HG03575 (cell line): ENCODE measurements around the gene CHCHD3.

Source experiments
- ATAC-seq: cut with Tn5 transposase; IDR thresholded peaks from one replicate; pipeline ENCODE4 v1.9.1; 2021; ENCODE audit not compliant: unreplicated experiment, insufficient number of reproducible peaks, low FRiP score; ENCODE audit errors: extremely low read depth

CHCHD3 gene

GRCh38 chr7:133081599-133082389, at the start of gene CHCHD3:
TSS of gene CHCHD3 (minus strand) at chr7:133082090. CDS start at chr7:133081937, 153 bp downstream.
- ATAC-seq, result peak; percentile 97

GRCh38 chr7:133130166-133130565, 48.3 kb upstream of the CHCHD3 start:
- no peak for ATAC-seq

DNA sequence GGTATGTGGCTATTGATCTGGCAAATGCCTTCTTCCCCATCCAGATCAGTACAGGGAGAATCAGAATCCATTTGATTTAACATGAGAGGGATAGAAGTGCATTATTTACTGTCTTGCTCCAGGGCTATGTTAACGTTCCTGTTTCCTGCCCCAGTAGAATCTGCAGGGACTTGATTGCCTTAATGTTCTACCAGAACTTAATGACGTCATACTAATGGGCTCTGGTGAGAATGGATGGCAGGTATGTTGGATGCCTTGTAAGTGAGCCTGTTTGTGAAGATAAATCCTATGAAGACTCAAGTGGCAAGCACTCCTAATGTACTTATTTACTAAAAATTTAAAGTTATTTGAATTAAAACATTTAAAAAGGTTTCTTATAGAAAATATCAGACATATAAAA, 44.5 kb upstream of the CHCHD3 start:
- no peak for ATAC-seq

DNA sequence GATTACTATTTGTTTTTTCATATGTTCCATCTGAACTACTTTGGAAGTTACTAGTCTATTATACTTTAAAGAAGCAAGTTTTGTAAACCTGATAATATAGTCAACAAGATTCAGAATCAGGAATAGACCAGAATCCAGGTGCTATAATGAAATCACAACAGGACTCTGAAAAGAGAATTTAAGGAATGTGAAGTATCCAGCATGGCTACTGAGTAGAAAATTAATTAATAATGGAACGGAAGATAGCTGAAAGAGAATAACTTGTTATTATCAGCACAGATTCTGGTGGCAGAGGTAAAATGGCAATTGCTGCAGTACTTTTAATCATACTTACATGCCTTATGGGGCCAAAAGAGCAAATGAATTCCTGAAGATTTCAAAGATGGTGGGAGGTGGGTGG, 43.1 kb upstream of the CHCHD3 start:
- no peak for ATAC-seq

GRCh38 chr7:133121175-133121844, 39.4 kb upstream of the CHCHD3 start:
- no peak for ATAC-seq

DNA sequence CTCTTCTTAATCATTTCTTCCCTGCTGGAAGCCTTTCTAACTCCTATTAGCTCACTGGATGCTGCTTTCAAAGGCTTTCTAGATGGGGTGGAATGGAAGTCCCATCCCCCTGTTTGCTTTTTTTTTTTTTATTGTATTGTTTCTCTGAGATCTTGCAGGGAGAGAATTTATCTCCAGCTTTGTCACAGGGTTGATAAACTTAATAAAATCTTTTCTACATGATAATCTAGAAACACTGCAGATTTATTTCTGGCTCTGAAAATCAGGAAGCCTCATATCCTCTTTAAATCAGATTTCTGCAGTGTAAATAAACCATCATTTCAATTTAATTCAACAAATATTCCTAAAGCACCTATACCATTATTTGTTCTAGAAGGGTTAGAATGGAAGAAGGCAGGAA, 37.2 kb upstream of the CHCHD3 start:
- no peak for ATAC-seq

- ATAC-seq, result no peak
Observed at GRCh38 chr7:133118261-133118660, 36.4 kb upstream of the CHCHD3 start.

DNA sequence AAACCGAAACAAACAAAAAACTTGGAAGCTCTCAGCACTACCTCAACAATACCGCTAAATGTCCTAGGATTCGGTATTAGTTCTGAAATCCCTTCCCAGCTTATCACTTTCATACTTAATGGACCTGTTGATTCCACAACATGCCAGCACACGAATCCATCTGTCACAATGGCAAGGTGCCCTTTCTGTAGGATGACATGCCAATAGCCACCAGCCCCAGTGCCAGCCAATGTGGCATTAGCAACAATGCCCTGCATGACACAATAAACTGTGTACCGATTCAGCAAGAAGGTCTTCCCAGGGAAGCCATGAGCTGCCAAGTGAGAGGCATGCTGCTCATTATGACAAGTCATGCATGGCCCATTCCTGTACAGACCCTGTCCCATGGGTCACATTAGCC, 35.6 kb upstream of the CHCHD3 start:
- ATAC-seq, result no peak

- no peak for ATAC-seq
Observed at GRCh38 chr7:133115596-133115995, 33.7 kb upstream of the CHCHD3 start.

- no peak for ATAC-seq
Observed at GRCh38 chr7:133114519-133114918, 32.6 kb upstream of the CHCHD3 start.

DNA sequence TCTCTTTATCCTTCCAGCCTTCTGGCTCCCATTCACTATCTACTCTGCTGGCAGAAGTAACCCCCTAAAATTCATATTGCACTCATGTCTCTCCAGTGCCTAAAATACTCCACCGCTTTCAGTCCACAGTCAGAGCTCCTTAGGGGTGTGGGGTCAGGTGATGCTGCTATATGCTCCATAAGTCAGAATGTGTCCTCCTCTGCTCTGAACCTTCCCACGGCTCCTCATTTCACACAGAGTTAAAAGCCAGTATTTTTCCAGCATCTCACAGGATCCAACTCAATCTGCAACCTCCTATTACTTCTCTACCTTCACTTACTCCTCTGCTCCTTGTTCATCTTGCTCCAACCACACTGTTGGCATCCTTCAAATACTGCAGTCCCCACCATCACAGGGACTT, 31.1 kb upstream of the CHCHD3 start:
- no peak for ATAC-seq

DNA sequence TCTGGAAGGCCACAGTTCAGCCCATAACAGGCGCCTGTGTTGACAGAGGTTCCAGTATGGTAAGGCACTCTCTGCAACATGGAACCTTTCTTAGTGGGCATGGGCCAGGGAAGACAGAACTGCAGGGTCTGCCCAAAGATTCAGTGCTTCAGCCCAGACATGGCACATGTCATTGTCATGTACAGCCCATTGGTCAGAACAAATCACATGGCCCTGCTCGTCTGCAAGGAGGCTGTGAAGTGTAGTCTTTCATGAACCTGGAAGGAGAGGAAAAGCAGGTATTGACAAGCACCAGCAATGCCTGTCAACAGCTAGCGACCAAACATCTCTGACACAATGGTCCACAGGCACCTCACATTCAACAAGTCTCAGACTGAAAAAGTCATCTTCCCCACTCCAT, 30.4 kb upstream of the CHCHD3 start:
- ATAC-seq, result no peak

- no peak for ATAC-seq
Observed at GRCh38 chr7:133110312-133110711, 28.4 kb upstream of the CHCHD3 start.

DNA sequence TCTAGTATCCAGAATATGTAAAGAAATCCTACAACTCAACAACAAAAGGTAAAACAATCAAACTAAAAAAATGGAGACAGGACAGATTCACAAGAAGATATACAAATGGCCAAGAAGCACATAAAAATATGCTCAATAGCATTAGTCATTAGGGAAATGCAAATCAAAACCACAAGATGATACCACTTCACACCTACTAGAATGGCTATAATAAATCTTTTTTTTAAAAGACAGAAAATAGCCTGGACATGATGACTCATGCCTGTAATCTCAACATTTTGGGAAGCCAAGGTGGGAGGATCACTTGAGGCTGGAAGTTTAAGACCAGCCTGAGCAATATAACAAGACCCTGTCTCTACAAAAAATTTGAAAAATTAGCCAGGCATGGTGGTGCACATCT, 27.9 kb upstream of the CHCHD3 start:
- ATAC-seq, result no peak

GRCh38 chr7:133108023-133108422, 26.1 kb upstream of the CHCHD3 start:
- ATAC-seq, result no peak

DNA sequence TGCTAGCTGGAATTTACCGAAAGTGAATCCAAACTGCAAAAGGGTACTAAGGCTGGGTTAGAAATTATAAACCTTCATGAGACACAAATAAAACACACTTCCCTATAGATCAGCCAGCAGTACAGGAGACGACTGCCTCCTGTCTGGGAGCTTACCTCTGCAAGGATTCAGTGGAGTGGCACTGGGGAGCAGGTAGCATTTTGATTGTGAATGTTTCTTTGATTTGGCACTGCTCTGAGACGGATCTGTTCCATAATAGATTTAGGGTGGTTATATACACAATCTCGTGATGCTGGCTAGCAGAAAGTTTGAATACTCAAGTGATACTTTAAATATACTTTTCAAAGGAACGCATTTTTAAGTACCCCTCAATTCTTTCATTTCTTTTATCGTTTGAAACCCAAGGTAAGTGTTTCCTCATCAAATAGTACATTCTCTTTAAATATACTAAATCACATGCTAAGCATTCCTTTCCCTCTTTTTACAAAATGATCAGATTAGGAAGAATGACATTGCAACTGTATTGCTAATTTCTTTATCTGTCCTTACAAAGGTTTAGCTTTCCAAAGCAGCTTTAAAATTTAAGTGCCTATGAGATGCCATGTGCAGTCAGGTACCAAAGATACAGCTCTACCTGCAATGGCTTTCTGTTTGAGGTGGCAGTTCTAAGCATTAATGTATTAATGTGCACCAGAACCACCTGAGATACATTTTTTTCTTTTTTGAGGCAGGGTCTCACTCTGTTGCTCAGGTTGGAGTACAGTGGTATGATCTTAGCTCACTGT, 20.6 kb upstream of the CHCHD3 start:
- no peak for ATAC-seq

DNA sequence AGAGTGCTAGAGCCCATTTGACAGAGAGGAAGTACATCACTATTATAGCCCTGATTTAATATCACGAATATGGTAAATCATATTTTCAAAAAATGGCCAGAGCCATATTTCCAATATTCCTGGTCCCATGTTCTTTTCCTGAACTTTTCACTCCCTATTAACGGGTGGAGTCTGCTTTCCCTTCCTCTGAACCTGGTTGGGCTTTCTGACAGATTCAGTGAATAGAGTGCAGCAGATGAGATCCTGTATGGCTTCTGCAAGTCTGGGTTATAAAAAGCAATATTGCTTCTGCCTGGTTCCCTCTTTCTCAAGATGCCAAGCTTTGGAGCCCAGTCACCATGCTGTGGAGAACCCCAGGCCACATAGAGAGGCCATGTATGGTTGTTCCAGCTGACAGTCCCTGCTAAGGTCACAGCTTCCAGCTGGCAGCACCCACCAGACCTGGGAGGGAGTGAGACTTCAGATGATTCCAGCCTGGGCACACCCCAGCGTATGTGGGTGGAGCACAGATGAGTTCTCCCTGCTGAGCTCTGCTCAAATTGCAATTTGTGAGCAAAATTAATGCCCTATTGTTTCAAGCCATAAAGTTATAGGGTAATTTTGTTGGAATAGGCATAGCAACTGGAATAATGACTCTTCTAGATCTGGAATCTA, 17.9 kb upstream of the CHCHD3 start:
- no peak for ATAC-seq

- no peak for ATAC-seq
Observed at GRCh38 chr7:133095119-133095671, 13.3 kb upstream of the CHCHD3 start.

DNA sequence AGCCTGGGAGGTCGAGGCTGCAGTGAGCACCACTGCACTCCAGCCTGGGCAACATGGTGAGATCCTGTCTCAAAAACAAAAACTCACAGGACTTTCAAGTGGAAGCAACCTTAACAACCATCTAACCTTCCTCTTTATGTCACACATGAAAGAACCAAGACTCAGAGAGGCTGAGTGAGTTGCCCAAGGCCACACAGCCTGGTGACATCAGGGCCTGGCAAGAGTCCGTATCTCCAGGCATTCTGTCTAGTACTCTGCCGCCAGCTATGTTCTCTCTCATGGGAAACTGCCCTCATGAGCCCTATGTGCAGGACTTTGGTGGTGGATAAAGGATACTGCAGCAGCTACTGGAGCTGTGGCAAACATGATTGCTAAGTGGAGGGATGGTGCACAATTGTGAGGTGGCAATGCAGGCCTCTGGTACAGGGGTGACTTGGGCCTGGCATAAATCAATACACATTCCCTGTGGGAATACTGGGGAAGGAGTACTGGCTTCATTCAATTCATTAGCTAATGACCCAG, 10.1 kb upstream of the CHCHD3 start:
- no peak for ATAC-seq
